ENCODE data around the gene NREP.
"Not testable (repeated sequence)": the region's sequence is repeated elsewhere in the genome, so short reads cannot be mapped to it uniquely, and the experiment has no call there.

Gene NREP

GRCh38 chr5:111741278-111741677 lies 15.7 kb downstream of the NREP start:
- DNase-seq (ENCODE audit: low read depth in 2 of 2, low spot score in 1 of 2): no peak

DNA sequence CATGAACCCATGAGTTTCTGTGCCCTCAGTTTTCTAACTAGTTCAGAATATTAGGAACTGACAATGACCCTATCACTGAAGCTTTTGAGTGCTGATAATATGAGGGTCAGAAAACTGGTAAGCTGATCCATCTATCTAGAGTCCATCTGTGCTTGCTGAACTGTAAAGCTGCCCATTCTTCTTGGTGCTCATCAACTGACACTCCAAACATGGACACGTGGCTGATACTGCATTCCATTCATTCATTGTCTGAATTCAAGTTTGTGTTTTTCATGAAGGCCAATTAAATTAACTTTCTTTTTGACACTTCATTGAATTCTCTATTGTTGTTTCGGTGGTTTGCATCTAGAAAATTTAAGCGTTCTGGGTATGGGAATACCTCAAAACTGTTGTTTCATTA lies 17.6 kb downstream of the NREP start:
- no peak for DNase-seq (ENCODE audit: low read depth in 2 of 2, low spot score in 1 of 2)

- DNase-seq (ENCODE audit: low read depth in 2 of 2, low spot score in 1 of 2): no peak
Observed at GRCh38 chr5:111738118-111738517, 18.9 kb downstream of the NREP start.

DNA sequence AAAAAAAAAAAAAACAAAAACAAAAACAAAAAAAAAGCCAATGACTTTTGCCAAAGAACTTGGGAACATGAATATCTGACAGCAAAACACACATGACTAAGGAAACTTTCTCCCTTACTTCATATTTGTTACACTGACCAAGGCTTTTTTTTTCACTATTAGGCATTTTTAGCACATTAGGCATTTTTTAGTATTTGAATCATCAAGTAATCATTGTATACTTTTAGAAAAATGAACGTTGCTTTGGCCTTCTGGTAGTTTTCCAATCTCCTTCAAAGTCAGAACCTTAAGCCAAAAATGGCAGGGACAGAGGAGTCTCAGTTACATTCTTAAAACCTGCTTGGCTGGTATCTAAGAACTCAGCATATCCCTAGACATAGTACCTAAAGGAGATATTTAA lies 19.3 kb downstream of the NREP start:
- no peak for DNase-seq (ENCODE audit: low read depth in 2 of 2, low spot score in 1 of 2)

GRCh38 chr5:111735583-111736270 lies 21.3 kb downstream of the NREP start:
- no peak for DNase-seq (ENCODE audit: low read depth in 2 of 2, low spot score in 1 of 2)

- no peak for DNase-seq (ENCODE audit: low read depth in 2 of 2, low spot score in 1 of 2)
Observed at GRCh38 chr5:111734597-111734996, 22.4 kb downstream of the NREP start.

DNA sequence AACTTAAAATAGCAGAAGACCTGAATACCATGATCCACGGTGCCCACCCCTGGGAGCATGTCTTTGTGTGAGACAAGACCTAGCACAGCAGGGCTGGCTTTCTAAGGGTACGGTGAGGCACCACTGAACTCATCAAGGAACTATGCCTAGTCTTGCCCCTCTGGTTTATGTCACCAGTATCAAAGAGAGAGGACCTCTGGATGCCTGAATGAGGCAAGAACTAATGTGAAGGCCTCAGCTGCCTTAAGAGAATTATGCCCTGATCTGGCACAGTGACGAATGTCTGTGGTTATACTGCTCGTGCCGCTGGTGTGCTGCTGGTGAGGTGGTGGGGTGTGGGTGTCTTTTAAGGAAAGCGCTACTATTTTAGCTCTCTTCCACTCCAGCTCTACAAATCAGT lies 23.0 kb downstream of the NREP start:
- no peak for DNase-seq (ENCODE audit: low read depth in 2 of 2, low spot score in 1 of 2)

DNA sequence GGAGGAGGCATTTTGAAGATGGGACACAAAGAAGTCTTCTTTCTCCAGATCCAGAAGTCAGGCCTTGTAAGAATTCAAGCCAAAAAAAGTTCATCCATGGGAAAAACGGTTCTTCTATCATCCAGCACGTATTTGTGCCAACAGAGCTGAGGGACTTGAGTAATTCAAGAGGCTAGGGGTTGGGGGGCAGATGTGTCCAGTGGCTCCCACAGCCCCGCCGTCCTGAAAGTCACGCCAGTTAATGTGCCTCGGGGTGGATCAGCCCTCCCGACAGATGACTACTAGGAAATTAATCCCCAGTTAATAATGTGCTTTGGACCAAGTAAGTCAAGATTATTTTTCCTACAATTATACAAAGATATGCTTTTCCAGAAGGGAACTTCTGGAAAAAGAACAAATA lies 23.4 kb downstream of the NREP start:
- DNase-seq (ENCODE audit: low read depth in 2 of 2, low spot score in 1 of 2): no peak

GRCh38 chr5:111731638-111732037 lies 25.4 kb downstream of the NREP start:
- no peak for DNase-seq (ENCODE audit: low read depth in 2 of 2, low spot score in 1 of 2)

- no peak for DNase-seq (ENCODE audit: low read depth in 2 of 2, low spot score in 1 of 2)
Observed at GRCh38 chr5:111730659-111731382, 26.2 kb downstream of the NREP start.

- DNase-seq (ENCODE audit: low read depth in 2 of 2, low spot score in 1 of 2): no peak
Observed at GRCh38 chr5:111728941-111729340, 28.1 kb downstream of the NREP start.

- no peak for DNase-seq (ENCODE audit: low read depth in 2 of 2, low spot score in 1 of 2)
Observed at GRCh38 chr5:111726986-111727385, 30.0 kb downstream of the NREP start.

- DNase-seq (ENCODE audit: low read depth in 2 of 2, low spot score in 1 of 2): no peak
Observed at GRCh38 chr5:111722140-111722539, 34.9 kb downstream of the NREP start.

DNA sequence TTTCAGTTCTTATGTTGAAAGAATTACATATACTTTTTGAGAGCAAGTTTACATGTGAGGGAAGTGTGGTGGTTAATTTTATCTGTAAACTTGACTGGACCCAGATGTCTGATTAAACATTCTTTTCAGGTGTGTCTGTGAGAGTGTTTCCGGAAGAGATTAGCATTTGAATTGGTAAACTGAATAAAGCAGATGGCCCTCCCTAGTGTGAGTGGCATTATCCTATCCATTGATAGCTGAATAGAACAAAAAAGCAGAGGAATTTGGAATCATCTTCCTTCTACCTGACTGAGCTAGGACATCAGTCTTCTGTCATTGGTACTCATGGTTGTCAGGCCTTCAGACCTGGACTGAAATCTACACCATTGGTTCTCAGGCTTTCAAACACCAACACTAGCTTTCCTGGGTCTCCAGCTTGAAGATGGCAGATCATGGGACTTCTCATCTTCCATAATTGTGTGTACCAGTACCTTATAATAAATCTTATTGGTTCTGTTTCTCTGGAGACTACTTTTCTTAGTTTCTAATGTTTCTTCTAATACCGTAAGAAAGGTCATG lies 36.6 kb downstream of the NREP start:
- no peak for DNase-seq (ENCODE audit: low read depth in 2 of 2, low spot score in 1 of 2)

DNA sequence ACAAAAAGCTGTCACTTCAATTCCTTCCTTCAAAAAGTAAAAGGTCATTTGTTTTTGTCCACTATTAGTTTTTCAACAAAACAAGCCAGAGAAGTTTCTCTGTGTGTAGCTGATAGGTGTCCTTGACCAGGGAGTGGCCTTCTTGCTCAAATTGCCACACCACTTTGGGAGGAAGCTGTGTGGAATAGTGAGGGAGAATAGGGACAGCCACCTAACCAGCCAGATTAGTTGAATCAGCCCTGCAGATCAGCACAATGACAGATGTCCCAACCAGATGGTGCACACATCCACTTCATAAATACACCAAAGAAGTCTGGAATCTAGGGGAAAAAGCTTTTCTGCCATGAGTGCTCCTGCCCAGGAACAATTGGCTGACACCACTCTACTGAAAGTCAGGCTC lies 37.2 kb downstream of the NREP start:
- no peak for DNase-seq (ENCODE audit: low read depth in 2 of 2, low spot score in 1 of 2)

GRCh38 chr5:111716789-111717188 lies 40.2 kb downstream of the NREP start:
- DNase-seq (ENCODE audit: low read depth in 2 of 2, low spot score in 1 of 2): not testable (repeated sequence)

GRCh38 chr5:111707630-111708164 lies 49.3 kb downstream of the NREP start:
- no peak for DNase-seq (ENCODE audit: low read depth in 2 of 2, low spot score in 1 of 2)

DNA sequence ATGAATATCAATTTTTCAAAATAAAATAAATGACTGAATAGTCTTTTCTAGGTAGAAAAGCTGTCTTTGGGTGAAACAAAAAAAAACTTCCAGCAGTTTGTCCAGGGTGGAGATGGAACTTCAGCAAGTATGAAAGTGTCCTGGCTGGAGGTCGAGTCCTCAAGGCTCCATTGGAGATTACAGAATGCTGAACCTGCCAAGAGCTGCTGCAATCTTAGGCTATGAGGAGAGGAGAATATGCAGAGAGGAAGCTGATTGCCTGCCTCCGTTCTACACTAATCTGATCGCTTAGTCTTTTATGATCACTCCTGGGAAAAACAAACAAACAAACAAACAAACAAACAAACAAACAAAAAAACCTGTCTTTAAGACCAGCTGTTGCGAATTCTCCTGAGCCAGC lies 50.6 kb downstream of the NREP start:
- no peak for DNase-seq (ENCODE audit: low read depth in 2 of 2, low spot score in 1 of 2)

DNA sequence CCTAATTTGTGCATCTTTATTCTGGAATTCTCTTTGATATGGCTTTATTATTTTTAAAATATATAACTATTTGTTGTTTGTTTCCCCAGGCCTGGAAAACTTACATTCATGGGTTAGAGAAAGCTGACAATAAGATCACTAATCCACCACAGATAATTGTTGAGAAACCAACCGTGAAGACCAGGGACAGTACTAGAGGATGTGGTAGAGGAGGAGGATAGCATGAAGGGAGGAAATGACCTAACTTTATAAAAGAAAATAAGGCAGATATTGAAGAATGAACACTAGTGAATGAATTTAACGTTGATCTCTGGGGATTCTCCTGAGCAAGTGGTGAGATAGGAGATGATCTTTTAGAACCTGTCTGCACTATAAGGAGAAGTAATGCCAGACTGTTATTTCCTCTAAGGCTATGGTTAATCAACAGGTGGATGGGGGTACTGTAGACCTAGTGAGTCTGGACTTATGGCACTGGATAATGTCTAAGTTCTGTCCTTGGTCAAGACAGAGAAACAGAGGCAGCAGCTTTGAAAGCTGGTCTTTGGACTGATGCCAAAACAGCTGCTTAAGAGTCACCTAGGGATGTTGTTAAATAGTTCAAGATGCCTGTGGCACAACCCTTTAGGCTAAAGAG lies 52.4 kb downstream of the NREP start:
- DNase-seq (ENCODE audit: low read depth in 2 of 2, low spot score in 1 of 2): no peak

DNA sequence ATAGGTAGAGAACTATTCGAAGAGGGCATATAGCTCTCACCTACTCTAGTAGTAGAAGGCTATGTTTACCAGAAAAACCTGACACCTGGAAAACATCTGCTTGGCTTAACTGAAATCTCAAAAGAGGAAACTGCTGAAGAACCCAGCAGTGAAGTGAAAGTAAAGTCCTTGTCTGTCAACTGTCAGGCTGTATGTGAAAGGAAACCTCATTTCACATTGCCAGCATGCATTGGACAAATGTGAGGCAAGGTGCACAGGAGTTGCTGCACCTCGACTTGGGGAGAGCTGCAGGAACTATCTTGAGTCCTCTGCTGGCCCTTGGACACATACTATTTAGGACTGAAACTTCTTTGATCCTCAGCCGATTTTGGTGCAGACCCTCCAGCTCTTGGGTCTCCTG lies 53.3 kb downstream of the NREP start:
- DNase-seq (ENCODE audit: low read depth in 2 of 2, low spot score in 1 of 2): no peak

GRCh38 chr5:111699976-111700375 lies 57.0 kb downstream of the NREP start:
- DNase-seq (ENCODE audit: low read depth in 2 of 2, low spot score in 1 of 2): no peak

GRCh38 chr5:111699324-111699723 lies 57.7 kb downstream of the NREP start:
- no peak for DNase-seq (ENCODE audit: low read depth in 2 of 2, low spot score in 1 of 2)

Measured in stimulated activated CD8-positive, alpha-beta memory T cell treated with anti-CD3 and anti-CD28 coated beads, Interleukin-4, amount 100 ng/mL, for 1 hour (primary cell).